ENCODE data around the gene MC4R.
"Not testable (repeated sequence)": the region's sequence is repeated elsewhere in the genome, so short reads cannot be mapped to it uniquely, and the experiment has no call there.

MC4R gene

GRCh38 chr18:60372596-60372995, at the start of gene MC4R:
TSS of gene MC4R (minus strand) at chr18:60372775. CDS start at chr18:60372349, 426 bp downstream.
- in situ Hi-C loops (cut with MboI; ENCODE audit: low sequenced_read_pairs, unreplicated experiment) = no loop called here
- TF ChIP-seq CTCF (IDR thresholded peaks at IDR 0.05; ENCODE audit: borderline replicate concordance, control extremely low read depth, extremely low read depth, insufficient read depth, missing control alignments) = no peak
- no peak for DNase-seq (ENCODE audit: low spot score)

- not testable (repeated sequence) for DNase-seq (ENCODE audit: low spot score)
- in situ Hi-C loops (cut with MboI; ENCODE audit: low sequenced_read_pairs, unreplicated experiment) = loop anchor here (25.0 kb wide), 1 partner anchor 435 kb away; no protein-coding TSS in a partner anchor
Measured at GRCh38 chr18:60422306-60422705, 49.7 kb upstream of the MC4R start.

- in situ Hi-C loops (cut with MboI; ENCODE audit: low sequenced_read_pairs, unreplicated experiment) = loop anchor here (25.0 kb wide), 1 partner anchor 434 kb away; no protein-coding TSS in a partner anchor
- no peak for TF ChIP-seq CTCF (IDR thresholded peaks at IDR 0.05; ENCODE audit: borderline replicate concordance, control extremely low read depth, extremely low read depth, insufficient read depth, missing control alignments)
- no peak for DNase-seq (ENCODE audit: low spot score)
Measured at GRCh38 chr18:60421356-60422118, 49.0 kb upstream of the MC4R start.

GRCh38 chr18:60417946-60418345, 45.4 kb upstream of the MC4R start:
- no peak for DNase-seq (ENCODE audit: low spot score)
- TF ChIP-seq CTCF (IDR thresholded peaks at IDR 0.05; ENCODE audit: borderline replicate concordance, control extremely low read depth, extremely low read depth, insufficient read depth, missing control alignments) = no peak
- in situ Hi-C loops (cut with MboI; ENCODE audit: low sequenced_read_pairs, unreplicated experiment) = loop anchor here (25.0 kb wide), 1 partner anchor 431 kb away; no protein-coding TSS in a partner anchor

GRCh38 chr18:60413944-60414547, 41.5 kb upstream of the MC4R start:
- in situ Hi-C loops (cut with MboI; ENCODE audit: low sequenced_read_pairs, unreplicated experiment) = loop anchor here (25.0 kb wide), 1 partner anchor 427 kb away; no protein-coding TSS in a partner anchor
- TF ChIP-seq CTCF (IDR thresholded peaks at IDR 0.05; ENCODE audit: borderline replicate concordance, control extremely low read depth, extremely low read depth, insufficient read depth, missing control alignments) = peak; percentile 45
- no peak for DNase-seq (ENCODE audit: low spot score)

- no peak for TF ChIP-seq CTCF (IDR thresholded peaks at IDR 0.05; ENCODE audit: borderline replicate concordance, control extremely low read depth, extremely low read depth, insufficient read depth, missing control alignments)
- DNase-seq (ENCODE audit: low spot score) = no peak
- in situ Hi-C loops (cut with MboI; ENCODE audit: low sequenced_read_pairs, unreplicated experiment) = loop anchor here (25.0 kb wide), 1 partner anchor 424 kb away; no protein-coding TSS in a partner anchor
Measured at GRCh38 chr18:60411715-60412114, 39.1 kb upstream of the MC4R start.

- in situ Hi-C loops (cut with MboI; ENCODE audit: low sequenced_read_pairs, unreplicated experiment) = loop anchor here (25.0 kb wide), 1 partner anchor 419 kb away; no protein-coding TSS in a partner anchor
- DNase-seq (ENCODE audit: low spot score) = no peak
- no peak for TF ChIP-seq CTCF (IDR thresholded peaks at IDR 0.05; ENCODE audit: borderline replicate concordance, control extremely low read depth, extremely low read depth, insufficient read depth, missing control alignments)
Measured at GRCh38 chr18:60406721-60407120, 34.1 kb upstream of the MC4R start.

All from GM13976 (cell line).